ENCODE data around the gene SH3RF3.

SH3RF3 gene

GRCh38 chr2:109189751-109190150, 60.7 kb downstream of the SH3RF3 start:
- 0 out of 2 replicates have a peak, but pooled peaks cover 3% of the 10 kb centered on the region for H3K4me1 ChIP-seq (ENCODE audit: control insufficient read depth, insufficient read depth, low read length)
- no peaks in the 10 kb centered on the region for H3K36me3 ChIP-seq (ENCODE audit: control insufficient read depth, insufficient read depth, low read length)
- no CpG with 5 or more reads among the region's 5 CpGs for WGBS (ENCODE audit: insufficient coverage, insufficient read length)
- H3K27me3 ChIP-seq (ENCODE audit: control insufficient read depth, insufficient read depth, low read length): no peaks in the 10 kb centered on the region
- no peak for DNase-seq (ENCODE audit: low read depth, low spot score)
- H3K9me3 ChIP-seq (ENCODE audit: control insufficient read depth, insufficient read depth, low read length): no peaks in the 10 kb centered on the region
- H3K4me3 ChIP-seq (ENCODE audit: low read length): no peak overlapping the region
- no peak overlapping the region for H3K27ac ChIP-seq (ENCODE audit: low read length)

- Histone ChIP-seq H3K9me3 (ENCODE audit: control insufficient read depth, insufficient read depth, low read length) (no peaks in the 10 kb centered on the region), H3K36me3 (ENCODE audit: control insufficient read depth, insufficient read depth, low read length) (no peaks in the 10 kb centered on the region), H3K4me3 (ENCODE audit: low read length) (no peak overlapping the region), H3K4me1 (ENCODE audit: control insufficient read depth, insufficient read depth, low read length) (no peaks in the 10 kb centered on the region), H3K27me3 (ENCODE audit: control insufficient read depth, insufficient read depth, low read length) (no peaks in the 10 kb centered on the region), H3K27ac (ENCODE audit: low read length) (no peak overlapping the region)
- WGBS (ENCODE audit: insufficient coverage, insufficient read length): no CpG with 5 or more reads among the region's 17 CpGs
- DNase-seq (ENCODE audit: low read depth, low spot score): no peak
Measured at GRCh38 chr2:109193807-109194619, 65.0 kb downstream of the SH3RF3 start.

GRCh38 chr2:109194620-109194937, 65.6 kb downstream of the SH3RF3 start:
- H3K4me1 ChIP-seq (ENCODE audit: control insufficient read depth, insufficient read depth, low read length): no peaks in the 10 kb centered on the region
- WGBS (ENCODE audit: insufficient coverage, insufficient read length): no CpG with 5 or more reads among the region's 2 CpGs
- H3K27ac ChIP-seq (ENCODE audit: low read length): no peak overlapping the region
- no peak overlapping the region for H3K4me3 ChIP-seq (ENCODE audit: low read length)
- no peaks in the 10 kb centered on the region for H3K36me3 ChIP-seq (ENCODE audit: control insufficient read depth, insufficient read depth, low read length)
- DNase-seq (ENCODE audit: low read depth, low spot score): no peak
- H3K27me3 ChIP-seq (ENCODE audit: control insufficient read depth, insufficient read depth, low read length): no peaks in the 10 kb centered on the region
- no peaks in the 10 kb centered on the region for H3K9me3 ChIP-seq (ENCODE audit: control insufficient read depth, insufficient read depth, low read length)

GRCh38 chr2:109195193-109196045, 66.4 kb downstream of the SH3RF3 start:
- no peak overlapping the region for H3K4me3 ChIP-seq (ENCODE audit: low read length)
- no peaks in the 10 kb centered on the region for H3K9me3 ChIP-seq (ENCODE audit: control insufficient read depth, insufficient read depth, low read length)
- DNase-seq (ENCODE audit: low read depth, low spot score): no peak
- no peaks in the 10 kb centered on the region for H3K4me1 ChIP-seq (ENCODE audit: control insufficient read depth, insufficient read depth, low read length)
- no peaks in the 10 kb centered on the region for H3K27me3 ChIP-seq (ENCODE audit: control insufficient read depth, insufficient read depth, low read length)
- no peaks in the 10 kb centered on the region for H3K36me3 ChIP-seq (ENCODE audit: control insufficient read depth, insufficient read depth, low read length)
- no CpG with 5 or more reads among the region's 19 CpGs for WGBS (ENCODE audit: insufficient coverage, insufficient read length)
- H3K27ac ChIP-seq (ENCODE audit: low read length): no peak overlapping the region

GRCh38 chr2:109196081-109196875, 67.3 kb downstream of the SH3RF3 start:
- H3K4me1 ChIP-seq (ENCODE audit: control insufficient read depth, insufficient read depth, low read length): no peaks in the 10 kb centered on the region
- no peak overlapping the region for H3K27ac ChIP-seq (ENCODE audit: low read length)
- H3K36me3 ChIP-seq (ENCODE audit: control insufficient read depth, insufficient read depth, low read length): no peaks in the 10 kb centered on the region
- no peak overlapping the region for H3K4me3 ChIP-seq (ENCODE audit: low read length)
- H3K9me3 ChIP-seq (ENCODE audit: control insufficient read depth, insufficient read depth, low read length): no peaks in the 10 kb centered on the region
- no peaks in the 10 kb centered on the region for H3K27me3 ChIP-seq (ENCODE audit: control insufficient read depth, insufficient read depth, low read length)
- no peak for DNase-seq (ENCODE audit: low read depth, low spot score)
- WGBS (ENCODE audit: insufficient coverage, insufficient read length): no CpG with 5 or more reads among the region's 19 CpGs

GRCh38 chr2:109197491-109198418, 68.8 kb downstream of the SH3RF3 start:
- no peak for DNase-seq (ENCODE audit: low read depth, low spot score)
- Histone ChIP-seq H3K9me3 (ENCODE audit: control insufficient read depth, insufficient read depth, low read length) (no peaks in the 10 kb centered on the region), H3K27ac (ENCODE audit: low read length) (no peak overlapping the region), H3K4me1 (ENCODE audit: control insufficient read depth, insufficient read depth, low read length) (no peaks in the 10 kb centered on the region), H3K36me3 (ENCODE audit: control insufficient read depth, insufficient read depth, low read length) (no peaks in the 10 kb centered on the region), H3K27me3 (ENCODE audit: control insufficient read depth, insufficient read depth, low read length) (no peaks in the 10 kb centered on the region), H3K4me3 (ENCODE audit: low read length) (no peak overlapping the region)
- WGBS (ENCODE audit: insufficient coverage, insufficient read length): no CpG with 5 or more reads among the region's 6 CpGs

DNA sequence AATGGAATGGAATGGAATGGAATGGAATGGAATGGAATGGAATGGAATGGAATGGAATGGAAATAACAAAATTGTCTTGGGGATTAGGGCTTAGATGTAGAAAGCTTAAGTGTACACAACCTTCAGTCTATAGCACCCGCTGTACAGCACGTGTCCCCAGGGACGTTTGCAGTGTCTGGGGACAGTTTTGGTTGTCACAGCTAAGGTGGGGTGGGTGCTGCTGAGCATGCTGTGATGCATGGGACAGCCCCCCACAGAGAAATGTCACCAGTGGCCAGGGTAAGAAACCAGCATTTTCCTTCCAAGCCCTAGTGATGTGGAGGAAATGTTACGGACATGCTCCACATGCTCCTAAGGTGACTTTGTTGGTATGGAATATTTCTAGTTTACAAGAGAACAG, 70.8 kb downstream of the SH3RF3 start:
- no CpG with 5 or more reads among the region's 4 CpGs for WGBS (ENCODE audit: insufficient coverage, insufficient read length)

GRCh38 chr2:109200616-109201464, 71.8 kb downstream of the SH3RF3 start:
- DNase-seq (ENCODE audit: low read depth, low spot score): no peak
- H3K36me3 ChIP-seq (ENCODE audit: control insufficient read depth, insufficient read depth, low read length): no peaks in the 10 kb centered on the region
- no peaks in the 10 kb centered on the region for H3K4me1 ChIP-seq (ENCODE audit: control insufficient read depth, insufficient read depth, low read length)
- H3K9me3 ChIP-seq (ENCODE audit: control insufficient read depth, insufficient read depth, low read length): no peaks in the 10 kb centered on the region
- WGBS (ENCODE audit: insufficient coverage, insufficient read length): no CpG with 5 or more reads among the region's 14 CpGs
- H3K4me3 ChIP-seq (ENCODE audit: low read length): no peak overlapping the region; the same call in 1 of the 2 replicates
- H3K27me3 ChIP-seq (ENCODE audit: control insufficient read depth, insufficient read depth, low read length): no peaks in the 10 kb centered on the region
- H3K27ac ChIP-seq (ENCODE audit: low read length): no peak overlapping the region

More for the DNA sequence above, 70.8 kb downstream of the SH3RF3 start:
- Histone ChIP-seq H3K36me3 (ENCODE audit: control insufficient read depth, insufficient read depth, low read length) (no peaks in the 10 kb centered on the region), H3K4me1 (ENCODE audit: control insufficient read depth, insufficient read depth, low read length) (no peaks in the 10 kb centered on the region), H3K9me3 (ENCODE audit: control insufficient read depth, insufficient read depth, low read length) (no peaks in the 10 kb centered on the region), H3K4me3 (ENCODE audit: low read length) (no peak overlapping the region), H3K27me3 (ENCODE audit: control insufficient read depth, insufficient read depth, low read length) (no peaks in the 10 kb centered on the region), H3K27ac (ENCODE audit: low read length) (no peak overlapping the region)
- DNase-seq (ENCODE audit: low read depth, low spot score): no peak

All from iPS DF 6.9 (cell line).